ENCODE measurements around the gene AQP12A.

- TF ChIP-seq CTCF (conservative IDR thresholded peaks at IDR 0.05 in 1 of 2, IDR thresholded peaks at IDR 0.05 in 1 of 2; ENCODE audit: low read depth in 1 of 2, low read length in 2 of 2) = no peak
- no peak for TF ChIP-seq EZH2 (IDR thresholded peaks at IDR 0.05; ENCODE audit: low read length, missing control alignments)
Observed at GRCh38 chr2:240720686-240721595, 29.3 kb downstream of the AQP12A start.
